K562 (cell line): ENCODE data around the gene PHF21A. TPM values are rescaled to one million over a fixed set of nuclear protein-coding genes. Genes with fewer than 3 reads are reported as not detected.

ENCODE experiments used
- polyA plus RNA-seq, 8 experiments: library from polyadenylated mRNA; depleted of rRNA in 4 of 8; stranded (reverse) in 5 of 8; unstranded in 3 of 8; fragments of >200 nt; fragmentation: Nextera tagmentation in 2 of 8; fragmentation: Illumina TruSeq in 1 of 8; extraction: Ambion mirVana in 2 of 8; extraction: Trizol in 1 of 8; gene quantifications; 2 replicates each; pipeline versions ENCODE4 v1.2.1 to v1.2.3, GENCODE V29; 2011 to 2014; ENCODE audit warnings: inconsistent platforms in 1 of 8, missing spikeins in 1 of 8
- total RNA-seq, 7 experiments: library from RNA; depleted of rRNA in 6 of 7; stranded (reverse); fragments of >200 nt in 6 of 7; fragmentation: Illumina TruSeq in 2 of 7; extraction: Trizol in 2 of 7; gene quantifications; 2 replicates each; pipeline versions ENCODE4 v1.2.1 to v1.2.3, GENCODE V29; 2011 to 2021; ENCODE audit warnings: low replicate concordance in 1 of 7
- TF ChIP-seq, protein P1 (sequence below): fragments of 450-650 bp; IDR thresholded peaks from 2 replicates; pipeline ENCODE4 v1.6.1; 2016; ENCODE audit warnings: low read depth

PHF21A gene
- total and polyA plus RNA-seq, 9 of the 15 experiments (the other 6 are each of a cell fraction or from before 2014, with no cell fraction given) = 1.5 to 32.4 (median 10.7) TPM

DNA sequence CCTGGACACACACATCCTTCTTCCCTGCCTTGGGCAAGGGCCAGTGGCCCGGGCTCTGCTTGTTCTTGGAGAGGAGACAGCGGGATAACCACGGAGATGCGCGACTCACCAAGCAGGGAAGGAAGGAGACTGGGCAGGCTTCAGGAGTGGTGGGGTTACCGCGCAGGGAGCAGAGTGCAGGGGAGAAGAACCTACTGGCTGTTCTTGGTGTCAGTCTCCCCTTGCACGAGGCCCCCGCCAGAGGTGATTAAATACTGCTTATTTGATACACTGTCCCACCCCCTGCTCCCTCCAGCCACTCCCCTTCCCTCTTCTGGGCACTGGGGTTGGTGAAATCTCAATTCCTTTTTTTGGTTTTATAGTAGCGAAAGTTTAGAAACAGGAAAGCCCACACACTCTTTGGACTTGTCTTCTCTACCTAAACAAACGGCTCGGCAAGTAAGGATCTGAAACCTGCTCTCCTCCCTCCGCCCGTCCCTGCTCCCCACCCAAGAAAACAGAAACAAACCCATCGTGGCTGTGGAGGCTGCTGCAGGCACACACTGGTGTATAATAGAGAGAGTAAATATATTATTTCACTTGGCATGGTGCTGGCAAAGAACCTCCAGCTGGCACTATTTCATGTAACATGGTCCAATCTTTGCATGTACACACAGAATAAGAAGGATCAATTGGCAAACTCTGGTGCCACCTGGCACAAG, 188.0 kb downstream of the PHF21A start (continued):
- TF ChIP-seq, protein P1, sequence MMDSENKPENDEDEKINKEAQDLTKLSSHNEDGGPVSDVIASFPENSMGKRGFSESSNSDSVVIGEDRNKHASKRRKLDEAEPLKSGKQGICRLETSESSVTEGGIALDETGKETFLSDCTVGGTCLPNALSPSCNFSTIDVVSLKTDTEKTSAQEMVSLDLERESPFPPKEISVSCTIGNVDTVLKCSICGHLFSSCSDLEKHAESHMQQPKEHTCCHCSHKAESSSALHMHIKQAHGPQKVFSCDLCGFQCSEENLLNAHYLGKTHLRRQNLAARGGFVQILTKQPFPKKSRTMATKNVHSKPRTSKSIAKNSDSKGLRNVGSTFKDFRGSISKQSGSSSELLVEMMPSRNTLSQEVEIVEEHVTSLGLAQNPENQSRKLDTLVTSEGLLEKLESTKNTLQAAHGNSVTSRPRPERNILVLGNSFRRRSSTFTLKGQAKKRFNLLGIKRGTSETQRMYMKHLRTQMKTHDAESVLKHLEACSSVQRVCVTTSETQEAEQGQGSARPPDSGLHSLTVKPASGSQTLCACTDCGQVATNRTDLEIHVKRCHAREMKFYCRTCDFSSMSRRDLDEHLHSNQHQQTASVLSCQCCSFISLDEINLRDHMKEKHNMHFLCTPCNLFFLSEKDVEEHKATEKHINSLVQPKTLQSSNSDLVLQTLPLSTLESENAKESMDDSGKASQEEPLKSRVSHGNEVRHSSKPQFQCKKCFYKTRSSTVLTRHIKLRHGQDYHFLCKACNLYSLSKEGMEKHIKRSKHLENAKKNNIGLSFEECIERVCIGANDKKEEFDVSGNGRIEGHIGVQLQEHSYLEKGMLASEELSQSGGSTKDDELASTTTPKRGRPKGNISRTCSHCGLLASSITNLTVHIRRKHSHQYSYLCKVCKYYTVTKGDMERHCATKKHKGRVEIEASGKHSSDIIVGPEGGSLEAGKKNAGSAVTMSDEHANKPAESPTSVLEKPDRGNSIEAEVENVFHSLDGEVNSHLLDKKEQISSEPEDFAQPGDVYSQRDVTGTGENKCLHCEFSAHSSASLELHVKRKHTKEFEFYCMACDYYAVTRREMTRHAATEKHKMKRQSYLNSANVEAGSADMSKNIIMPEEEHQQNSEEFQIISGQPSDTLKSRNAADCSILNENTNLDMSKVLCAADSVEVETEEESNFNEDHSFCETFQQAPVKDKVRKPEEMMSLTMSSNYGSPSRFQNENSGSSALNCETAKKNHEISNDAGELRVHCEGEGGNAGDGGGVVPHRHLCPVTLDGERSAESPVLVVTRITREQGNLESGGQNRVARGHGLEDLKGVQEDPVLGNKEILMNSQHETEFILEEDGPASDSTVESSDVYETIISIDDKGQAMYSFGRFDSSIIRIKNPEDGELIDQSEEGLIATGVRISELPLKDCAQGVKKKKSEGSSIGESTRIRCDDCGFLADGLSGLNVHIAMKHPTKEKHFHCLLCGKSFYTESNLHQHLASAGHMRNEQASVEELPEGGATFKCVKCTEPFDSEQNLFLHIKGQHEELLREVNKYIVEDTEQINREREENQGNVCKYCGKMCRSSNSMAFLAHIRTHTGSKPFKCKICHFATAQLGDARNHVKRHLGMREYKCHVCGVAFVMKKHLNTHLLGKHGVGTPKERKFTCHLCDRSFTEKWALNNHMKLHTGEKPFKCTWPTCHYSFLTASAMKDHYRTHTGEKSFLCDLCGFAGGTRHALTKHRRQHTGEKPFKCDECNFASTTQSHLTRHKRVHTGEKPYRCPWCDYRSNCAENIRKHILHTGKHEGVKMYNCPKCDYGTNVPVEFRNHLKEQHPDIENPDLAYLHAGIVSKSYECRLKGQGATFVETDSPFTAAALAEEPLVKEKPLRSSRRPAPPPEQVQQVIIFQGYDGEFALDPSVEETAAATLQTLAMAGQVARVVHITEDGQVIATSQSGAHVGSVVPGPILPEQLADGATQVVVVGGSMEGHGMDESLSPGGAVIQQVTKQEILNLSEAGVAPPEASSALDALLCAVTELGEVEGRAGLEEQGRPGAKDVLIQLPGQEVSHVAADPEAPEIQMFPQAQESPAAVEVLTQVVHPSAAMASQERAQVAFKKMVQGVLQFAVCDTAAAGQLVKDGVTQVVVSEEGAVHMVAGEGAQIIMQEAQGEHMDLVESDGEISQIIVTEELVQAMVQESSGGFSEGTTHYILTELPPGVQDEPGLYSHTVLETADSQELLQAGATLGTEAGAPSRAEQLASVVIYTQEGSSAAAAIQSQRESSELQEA = no peak
